ELR (cell line): Measurements from ENCODE around the gene IL1RN.
A peak's percentile ranks its signal among the peaks of the same experiment; 100 is the strongest.

Source experiments
- DNase-seq: peaks from one replicate; pipeline ENCODE4 v3.0.0-alpha.2; 2015; ENCODE audit warnings: low read depth

Gene IL1RN

GRCh38 chr2:113157118-113157896 is 29.9 kb downstream of the IL1RN start:
- peak; percentile 35 for DNase-seq

DNA sequence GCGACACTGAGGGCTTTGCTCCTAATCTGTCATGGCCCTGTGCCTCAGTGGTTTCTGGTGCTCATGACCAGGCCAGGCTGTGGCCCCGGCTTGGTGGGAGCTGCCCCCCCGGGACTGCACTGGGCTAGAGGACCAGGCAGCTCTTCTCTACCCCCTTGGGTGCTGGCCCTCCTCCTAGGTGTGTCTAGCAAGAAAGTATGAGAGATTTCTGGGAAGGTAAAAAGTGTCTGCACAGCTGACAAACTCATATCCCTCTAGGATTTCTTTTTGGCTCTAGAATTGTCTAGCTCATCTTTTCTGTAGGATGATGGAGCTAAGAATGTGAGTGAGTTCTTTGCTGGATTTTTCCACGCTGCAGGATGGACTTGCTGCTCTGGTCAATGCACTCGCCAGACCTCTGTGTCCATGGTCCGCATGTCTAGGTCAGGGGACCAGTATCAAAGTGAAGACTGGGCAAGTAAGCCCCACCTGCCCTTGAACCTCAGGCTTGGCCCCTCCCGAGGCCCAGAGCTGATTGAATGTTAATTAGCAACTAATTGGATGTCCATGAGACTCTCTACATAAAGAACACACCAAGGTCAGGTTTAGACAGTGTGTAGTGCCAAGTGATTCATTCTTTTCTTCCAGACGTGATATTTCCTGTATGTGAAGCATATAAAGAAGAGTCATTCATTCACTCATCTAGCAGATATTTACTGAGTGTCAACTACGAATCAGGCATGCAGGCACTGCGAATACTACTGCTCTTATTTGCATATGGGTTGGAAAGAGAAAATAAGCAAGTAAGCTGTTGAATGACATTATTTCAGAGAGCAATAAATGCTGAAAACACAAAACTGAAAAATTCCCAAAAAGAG is 30.7 kb downstream of the IL1RN start:
- DNase-seq: peak; percentile 85

DNA sequence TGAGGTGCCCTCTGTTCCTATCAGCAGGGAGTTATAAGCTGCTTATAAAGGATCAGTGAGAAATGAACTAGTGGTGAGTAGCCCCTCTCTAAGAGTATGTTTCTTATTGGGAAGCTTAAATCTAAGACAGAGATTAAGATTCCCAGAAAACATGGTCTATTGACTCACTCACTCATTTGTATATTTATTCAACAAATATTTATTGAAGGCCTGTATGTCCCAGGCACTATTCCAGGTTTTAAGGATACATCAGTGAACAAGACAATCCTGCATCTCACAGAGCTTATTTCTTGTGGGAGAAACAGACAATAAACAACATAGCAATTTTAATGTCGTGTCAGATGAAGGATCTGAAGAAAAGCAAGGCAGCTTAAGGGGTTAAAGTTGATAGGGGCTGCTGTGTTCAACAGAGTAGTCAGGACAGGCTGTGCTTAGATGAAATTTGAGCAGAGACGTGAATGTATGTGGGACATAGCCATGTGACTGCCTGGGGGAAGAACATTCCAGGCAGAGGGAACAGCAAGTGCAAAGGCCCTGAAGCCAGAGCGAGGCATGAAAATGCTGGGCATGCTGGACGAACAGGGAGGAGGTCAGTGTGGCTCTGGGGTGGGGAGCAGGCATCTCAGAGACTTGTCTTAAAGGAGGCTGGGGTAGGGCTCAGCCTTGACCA is 31.6 kb downstream of the IL1RN start:
- DNase-seq: peak; percentile 46

- DNase-seq: no peak
Measured at GRCh38 chr2:113160248-113160647, 32.9 kb downstream of the IL1RN start.

DNA sequence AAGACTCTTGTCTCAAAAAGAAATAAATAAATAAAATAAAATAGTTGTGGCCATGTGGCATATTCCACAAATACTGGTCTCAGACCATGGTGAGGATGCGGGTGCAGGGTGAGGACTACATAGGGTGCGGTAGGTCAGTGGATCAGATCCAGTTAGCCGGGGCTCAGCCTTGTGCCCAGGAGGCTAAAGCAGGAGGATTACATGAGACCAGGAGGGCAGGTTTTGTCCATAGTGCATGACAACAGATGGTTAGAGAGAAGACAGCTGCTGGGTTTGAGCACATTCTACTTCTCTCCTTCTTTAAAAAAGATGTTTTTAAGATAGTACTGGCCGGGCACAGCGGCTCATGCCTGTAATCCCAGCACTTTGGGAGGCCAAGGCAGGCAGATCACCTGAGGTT is 33.6 kb downstream of the IL1RN start:
- DNase-seq: no peak

DNA sequence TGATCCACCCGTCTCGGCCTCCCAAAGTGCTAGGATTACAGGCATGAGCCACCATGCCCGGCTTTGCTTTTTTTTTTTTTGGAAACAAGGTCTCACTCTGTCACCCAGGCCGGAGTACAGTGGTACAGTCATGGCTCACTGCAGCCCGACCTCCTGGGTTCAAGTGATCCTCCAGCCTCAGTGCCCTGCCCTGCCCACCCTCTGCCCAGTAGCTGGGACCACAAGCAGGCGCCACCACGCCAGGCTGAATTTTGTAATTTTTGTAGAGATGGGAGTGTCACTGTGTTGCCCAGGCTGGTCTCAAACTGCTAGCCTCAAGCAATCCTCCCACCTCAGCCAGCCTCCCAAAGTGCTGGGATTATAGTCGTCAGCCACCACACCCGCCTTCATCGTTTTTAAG is 34.8 kb downstream of the IL1RN start:
- DNase-seq: no peak

GRCh38 chr2:113162869-113163268 is 35.5 kb downstream of the IL1RN start:
- no peak for DNase-seq

GRCh38 chr2:113164215-113164929 is 37.0 kb downstream of the IL1RN start:
- no peak for DNase-seq

DNA sequence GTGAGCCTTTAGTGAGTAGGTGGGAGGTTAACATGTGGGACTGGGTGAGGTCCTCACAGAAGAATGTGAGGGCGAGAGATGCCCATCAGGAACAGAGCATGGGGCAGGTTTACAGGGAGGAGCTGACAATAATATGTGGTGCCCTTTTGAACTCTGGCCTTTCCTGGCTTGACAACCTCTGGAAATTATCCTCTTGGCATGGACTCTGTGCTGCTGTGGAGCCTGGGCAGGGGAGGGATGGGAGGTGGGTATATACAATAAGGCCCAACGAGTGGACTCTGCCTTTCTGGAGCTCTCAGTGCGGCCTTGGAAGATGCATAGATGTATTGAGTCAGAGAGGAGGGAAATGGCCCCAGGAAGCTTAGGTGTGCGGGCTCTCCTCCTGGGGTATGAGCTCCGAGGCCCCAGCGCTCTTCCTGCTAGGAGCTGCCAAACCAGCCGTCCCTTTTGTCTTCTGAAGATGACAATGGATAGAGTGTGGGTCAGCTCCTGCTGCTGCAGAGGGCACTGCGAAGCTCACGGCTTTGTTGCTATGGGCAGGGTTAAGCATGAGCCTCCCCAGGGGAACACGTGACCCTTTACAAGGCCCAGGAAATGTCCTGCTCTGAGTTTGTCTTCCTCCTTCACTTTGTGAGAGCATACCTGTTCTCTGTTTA is 37.7 kb downstream of the IL1RN start:
- DNase-seq: no peak

DNA sequence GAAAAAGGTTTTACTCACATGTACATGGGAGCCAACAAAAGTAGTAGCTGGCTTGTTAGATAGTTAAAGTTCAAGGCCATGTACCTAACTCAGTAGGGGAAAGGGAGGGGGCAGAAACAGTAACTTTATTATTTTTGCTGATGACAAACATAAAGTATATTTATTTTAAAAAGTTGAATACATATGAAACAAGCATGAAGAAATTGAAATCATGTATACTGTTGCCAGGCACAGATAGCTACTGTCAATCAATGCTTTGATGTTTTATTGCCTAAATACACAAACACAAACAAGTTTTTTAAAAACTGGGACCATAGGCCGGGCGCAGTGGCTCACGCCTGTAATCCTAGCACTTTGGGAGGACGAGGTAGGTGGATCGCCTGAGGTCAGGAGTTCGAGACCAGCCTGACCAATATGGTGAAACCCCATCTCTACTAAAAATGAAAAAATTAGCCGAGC is 38.8 kb downstream of the IL1RN start:
- no peak for DNase-seq

GRCh38 chr2:113167115-113167932 is 39.9 kb downstream of the IL1RN start:
- no peak for DNase-seq

- no peak for DNase-seq
Measured at GRCh38 chr2:113167962-113168340, 40.6 kb downstream of the IL1RN start.

- DNase-seq: no peak
Measured at GRCh38 chr2:113169002-113169530, 41.7 kb downstream of the IL1RN start.

DNA sequence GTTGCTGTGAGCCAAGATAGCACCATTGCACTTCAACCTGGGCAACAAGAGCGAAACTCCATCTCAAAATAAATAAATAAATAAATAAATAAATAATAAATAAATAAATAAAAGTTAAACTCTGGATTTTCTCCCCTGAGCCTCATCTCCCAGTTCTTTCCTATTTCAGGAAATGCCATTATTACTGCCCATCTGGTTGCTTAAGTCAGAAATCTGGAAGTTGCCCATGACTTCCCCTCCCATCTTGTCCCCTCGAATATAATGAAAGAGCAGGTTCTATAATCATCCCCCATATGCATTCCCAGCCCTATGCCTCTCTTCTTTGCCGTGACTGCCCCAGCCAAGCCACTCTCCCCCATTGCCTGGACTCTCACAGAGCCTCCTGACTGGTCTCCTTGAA is 42.2 kb downstream of the IL1RN start:
- DNase-seq: no peak

GRCh38 chr2:113171334-113172075 is 44.1 kb downstream of the IL1RN start:
- no peak for DNase-seq

- no peak for DNase-seq
Measured at GRCh38 chr2:113172721-113173541, 45.5 kb downstream of the IL1RN start.

GRCh38 chr2:113173542-113174375 is 46.4 kb downstream of the IL1RN start, which contains the start of gene PSD4:
Gene PSD4, plus strand, starts transcription at chr2:113173971. Its CDS starts 8,486 bp downstream, at chr2:113182457.
- DNase-seq: no peak

- no peak for DNase-seq
Measured at GRCh38 chr2:113174376-113174750, 47.0 kb downstream of the IL1RN start.
